NCI-H128 (cell line): ENCODE results near the gene TXN2.
A peak's percentile ranks its signal among the peaks of the same experiment; 100 is the strongest.
"Not testable (repeated sequence)": the region's sequence is repeated elsewhere in the genome, so short reads cannot be mapped to it uniquely, and the experiment has no call there.

Experiments used
- DNase-seq: peaks from one replicate; lab custom pipeline; 2025; ENCODE audit not compliant: unreplicated experiment; lab: John Stamatoyannopoulos, UW

The TXN2 gene

DNA sequence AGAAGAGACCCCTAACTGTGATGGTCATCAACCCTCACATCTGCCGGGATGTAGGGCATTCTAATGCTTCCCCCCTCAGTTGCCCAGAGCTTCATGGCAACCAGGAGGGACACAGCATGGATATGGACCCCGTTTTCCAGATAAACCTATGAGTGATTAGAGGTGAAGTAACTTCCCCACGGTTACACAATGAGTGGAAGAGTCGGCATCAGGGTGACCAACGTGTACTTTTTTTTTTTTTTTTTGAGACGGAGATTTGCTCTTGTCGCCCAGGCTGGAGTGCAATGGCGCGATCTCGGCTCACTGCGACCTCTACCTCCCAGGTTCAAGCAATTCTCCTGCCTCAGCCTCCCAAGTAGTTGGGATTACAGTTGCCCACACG is 25.0 kb downstream of the TXN2 start:
- no peak for DNase-seq

GRCh38 chr22:36455571-36456463 is 25.6 kb downstream of the TXN2 start:
- DNase-seq, result no peak

DNA sequence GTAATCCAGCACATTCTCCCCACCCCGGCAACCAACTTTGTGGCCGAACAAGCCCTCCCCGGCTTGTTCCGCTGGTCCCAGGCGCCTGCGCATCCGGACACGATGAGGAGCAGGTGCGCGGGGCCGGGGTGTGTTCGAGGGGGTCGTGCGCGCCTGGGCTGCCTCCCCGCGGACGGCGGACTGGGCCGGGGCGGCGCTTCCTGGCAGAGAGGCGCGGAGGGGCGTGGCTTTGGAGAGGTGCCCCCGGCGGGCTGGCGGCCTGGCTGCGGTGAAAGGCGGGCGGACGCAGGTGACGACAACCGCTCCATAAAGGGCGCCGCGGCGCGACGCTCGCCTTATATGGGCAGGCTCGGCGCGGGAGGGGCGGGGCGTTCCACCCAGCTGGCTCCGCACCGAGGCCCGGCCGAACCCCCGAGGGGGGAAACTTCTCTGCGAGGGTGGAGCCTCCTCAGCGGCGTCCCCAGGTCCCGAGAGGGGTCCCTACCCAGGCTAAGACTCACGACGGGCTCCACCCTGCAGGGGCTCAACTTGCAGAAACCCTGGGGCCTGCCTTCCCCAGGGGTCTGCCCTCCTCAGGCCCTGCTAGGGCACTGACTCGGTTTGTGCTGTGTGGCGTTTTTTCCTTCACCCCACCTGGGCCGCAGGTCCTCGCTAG is 26.4 kb downstream of the TXN2 start:
- peak; percentile 68 for DNase-seq

DNA sequence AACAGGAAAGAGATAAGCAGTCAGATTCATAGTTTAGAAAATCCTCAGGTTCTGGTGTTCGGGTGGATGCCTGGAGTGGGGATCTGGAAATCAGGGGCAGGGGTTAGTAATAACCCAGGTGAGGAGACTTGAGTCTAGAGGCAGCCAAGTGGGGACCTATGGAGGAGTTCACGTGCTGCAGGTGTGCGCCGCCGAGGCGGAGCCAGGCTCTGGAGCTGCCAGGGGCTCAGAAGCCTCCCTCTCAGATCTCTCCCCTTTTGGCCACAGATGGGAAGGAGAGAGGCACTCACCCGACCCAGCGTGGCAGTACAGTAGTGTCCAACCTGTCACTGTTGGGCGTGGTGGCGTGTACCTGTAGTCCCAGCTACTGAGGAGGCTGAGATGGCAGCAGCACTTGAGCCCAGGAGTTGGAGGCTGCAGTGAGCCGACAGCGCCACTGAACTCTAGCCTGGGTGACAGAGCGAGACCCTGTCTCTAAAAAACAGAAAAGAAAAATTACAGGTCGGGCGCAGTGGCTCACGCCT is 27.5 kb downstream of the TXN2 start:
- DNase-seq, result no peak

DNA sequence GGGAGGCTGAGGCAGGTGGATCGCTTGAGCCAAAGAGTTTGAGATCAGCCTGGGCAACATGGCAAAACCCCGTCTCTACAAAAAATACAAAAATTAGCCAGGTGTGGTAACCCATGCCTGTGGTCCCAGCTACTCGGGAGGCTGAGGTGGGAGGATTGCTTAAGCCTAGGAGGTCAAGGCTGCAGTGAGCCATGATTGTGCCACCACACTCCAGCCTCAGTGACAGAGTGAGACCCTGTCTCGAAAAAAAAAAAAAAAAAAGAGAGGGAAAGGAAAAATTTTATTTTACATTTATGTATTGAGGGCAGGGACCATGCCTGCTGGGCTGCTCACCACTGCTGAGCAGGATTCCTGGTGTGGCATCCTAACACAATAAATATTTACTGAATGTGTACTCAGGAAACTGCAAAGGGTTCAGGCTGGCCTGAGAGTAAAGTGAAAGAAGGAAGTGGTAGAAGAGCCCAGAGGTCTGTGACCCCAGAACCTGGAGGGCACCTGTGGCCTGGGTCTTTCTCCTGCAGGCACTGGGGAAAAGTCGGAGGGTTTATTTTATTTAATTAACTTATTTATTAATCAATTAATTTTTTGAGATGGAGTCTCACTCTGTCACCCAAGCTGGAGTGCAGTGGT is 28.3 kb downstream of the TXN2 start:
- not testable (repeated sequence) for DNase-seq

DNA sequence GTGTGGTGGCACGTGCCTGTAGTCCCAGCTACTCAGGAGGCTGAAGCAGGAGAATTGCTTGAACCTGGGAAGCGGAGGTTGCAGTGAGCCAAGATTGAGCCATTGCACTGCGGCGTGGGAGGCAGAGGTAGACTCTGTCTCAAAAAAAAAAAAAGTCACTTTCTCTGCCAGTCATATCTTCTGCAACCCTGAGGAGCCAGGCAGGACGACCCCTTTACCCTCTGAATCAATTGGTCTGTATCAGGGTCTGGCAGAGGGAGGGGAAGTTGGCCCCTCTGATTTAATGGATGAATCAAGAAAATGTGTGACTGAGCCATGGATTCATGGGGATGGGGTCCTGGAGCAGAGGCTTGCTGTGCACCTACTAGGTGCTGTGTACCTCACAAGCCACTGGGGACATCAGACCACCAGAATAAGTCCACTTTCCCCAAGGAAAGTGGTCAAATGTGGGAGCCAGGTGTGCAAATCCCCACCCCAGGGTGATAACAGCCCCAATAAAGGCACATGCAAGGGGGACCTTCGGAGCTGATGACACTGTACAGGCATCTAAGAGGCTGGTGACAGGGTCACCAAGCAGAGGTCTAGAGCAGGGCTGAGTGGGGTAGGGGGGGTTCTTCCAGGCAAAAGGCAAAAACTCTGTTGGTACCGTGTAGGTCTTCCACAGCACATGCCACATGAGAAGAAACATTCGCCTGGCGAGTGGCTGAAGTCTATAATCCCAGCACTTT is 29.0 kb downstream of the TXN2 start:
- no peak for DNase-seq

- not testable (repeated sequence) for DNase-seq
These were observed 30.5 kb downstream of the TXN2 start for GRCh38 chr22:36450923-36451322.

DNA sequence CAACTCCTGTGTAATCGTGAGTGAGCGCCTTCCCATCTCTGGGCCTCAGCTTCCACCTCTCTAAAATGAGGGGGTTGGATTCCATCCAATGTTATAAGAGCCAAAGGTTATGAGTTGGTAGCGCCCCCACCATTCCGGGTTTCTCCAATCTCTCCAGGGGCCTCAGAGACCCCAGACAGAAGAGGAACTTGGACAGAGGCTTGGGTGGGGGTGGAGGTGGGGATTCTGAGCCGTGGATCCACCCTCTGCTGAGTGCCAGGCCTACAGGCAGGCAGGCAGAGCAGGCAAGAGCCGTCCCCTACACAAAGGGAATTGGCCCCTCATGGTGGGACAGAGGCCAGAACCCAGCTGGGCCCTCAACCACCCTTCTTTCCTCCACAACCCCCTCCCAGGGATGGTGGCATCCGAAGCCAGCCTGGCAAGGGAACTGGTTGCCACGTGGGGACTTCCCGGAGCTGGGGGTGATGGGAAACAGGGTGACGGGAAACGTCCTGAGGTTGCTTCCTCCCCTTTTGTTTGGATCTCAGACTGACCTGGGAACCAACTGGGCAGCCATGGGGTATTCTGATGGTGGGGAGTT is 31.8 kb downstream of the TXN2 start:
- no peak for DNase-seq

GRCh38 chr22:36447632-36448031 is 33.8 kb downstream of the TXN2 start:
- no peak for DNase-seq

GRCh38 chr22:36445158-36445668 is 36.2 kb downstream of the TXN2 start:
- DNase-seq, result no peak

DNA sequence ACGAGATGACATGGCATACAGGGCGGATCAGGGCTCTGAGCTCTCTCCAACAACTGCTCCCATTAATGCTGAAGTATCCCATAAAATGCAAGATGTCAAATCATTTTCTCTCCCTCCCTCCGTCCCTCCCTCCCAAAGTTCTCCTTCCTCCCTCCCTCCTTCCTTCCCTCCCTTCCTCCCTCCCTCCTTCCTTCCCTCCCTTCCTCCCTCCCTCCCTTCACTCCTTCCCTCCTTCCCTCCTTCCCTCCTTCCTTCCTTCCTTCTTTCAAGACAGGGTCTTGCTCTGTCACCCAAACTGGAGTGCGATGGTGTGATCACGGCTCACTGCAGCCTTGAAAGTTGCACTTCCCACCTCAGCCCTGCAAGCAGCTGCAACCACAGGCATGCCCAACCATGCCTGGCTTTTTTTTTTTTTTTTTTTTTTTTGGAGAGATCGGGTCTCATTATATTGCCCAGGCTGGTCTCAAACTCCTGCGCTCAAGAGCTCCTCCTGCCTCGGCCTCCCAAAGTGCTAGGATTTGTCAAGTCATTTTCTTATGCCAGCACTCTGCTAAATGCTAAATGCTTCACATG is 38.2 kb downstream of the TXN2 start:
- DNase-seq, result no peak

GRCh38 chr22:36442506-36443197 is 38.8 kb downstream of the TXN2 start:
- no peak for DNase-seq

DNA sequence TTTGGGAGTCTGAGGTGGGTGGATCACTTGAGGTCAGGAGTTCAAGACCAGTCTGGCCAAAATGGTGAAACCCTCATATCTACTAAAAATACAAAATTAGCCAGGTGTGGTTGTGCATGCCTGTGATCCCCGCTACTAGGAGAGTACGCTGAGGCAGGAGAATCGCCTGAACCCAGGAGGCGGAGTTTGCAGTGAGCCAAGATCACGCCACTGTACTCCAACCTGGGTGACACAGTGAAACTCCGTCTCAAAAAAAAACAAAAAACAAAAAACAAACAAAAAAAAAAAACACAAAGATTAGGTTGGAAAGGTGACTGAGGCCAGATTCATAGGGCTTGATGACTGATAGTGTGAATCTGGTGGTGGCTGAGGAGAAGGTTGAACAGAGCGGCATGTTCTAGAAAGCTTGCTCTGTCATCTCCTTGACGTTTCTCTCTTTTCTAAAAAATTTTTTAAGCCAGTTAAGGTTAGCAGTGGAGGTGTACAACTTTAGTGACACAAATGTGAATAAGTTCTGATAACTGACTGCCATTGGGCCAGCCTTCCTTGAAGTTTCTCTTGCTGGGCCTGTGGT is 40.9 kb downstream of the TXN2 start:
- no peak for DNase-seq

- DNase-seq, result no peak
These were observed 41.8 kb downstream of the TXN2 start for GRCh38 chr22:36439481-36440271.

- no peak for DNase-seq
These were observed 45.7 kb downstream of the TXN2 start for GRCh38 chr22:36435516-36436415.

- DNase-seq, result peak; percentile 30
These were observed 47.9 kb downstream of the TXN2 start for GRCh38 chr22:36433318-36434231.
